Retinal pigment epithelial cell (primary cell): Measurements from ENCODE around the gene PLXNB1.
"Not testable (repeated sequence)": the region's sequence is repeated elsewhere in the genome, so short reads cannot be mapped to it uniquely, and the experiment has no call there.

Experiments used
- DNase-seq: peaks from one replicate; pipeline ENCODE4 v3.0.0-alpha.2; 2010; ENCODE audit warnings: low read depth
- H3K4me3 ChIP-seq: 2 replicates; pipeline ENCODE4 v1.5.1; 2011; ENCODE audit warnings: mild to moderate bottlenecking, low read length, control low read depth, moderate library complexity
- TF ChIP-seq, protein P1 (sequence below): conservative IDR thresholded peaks from 2 replicates; pipeline ENCODE4 v1.5.1; 2011; ENCODE audit warnings: low read depth, low read length, control low read depth, inconsistent platforms

PLXNB1 gene

DNA sequence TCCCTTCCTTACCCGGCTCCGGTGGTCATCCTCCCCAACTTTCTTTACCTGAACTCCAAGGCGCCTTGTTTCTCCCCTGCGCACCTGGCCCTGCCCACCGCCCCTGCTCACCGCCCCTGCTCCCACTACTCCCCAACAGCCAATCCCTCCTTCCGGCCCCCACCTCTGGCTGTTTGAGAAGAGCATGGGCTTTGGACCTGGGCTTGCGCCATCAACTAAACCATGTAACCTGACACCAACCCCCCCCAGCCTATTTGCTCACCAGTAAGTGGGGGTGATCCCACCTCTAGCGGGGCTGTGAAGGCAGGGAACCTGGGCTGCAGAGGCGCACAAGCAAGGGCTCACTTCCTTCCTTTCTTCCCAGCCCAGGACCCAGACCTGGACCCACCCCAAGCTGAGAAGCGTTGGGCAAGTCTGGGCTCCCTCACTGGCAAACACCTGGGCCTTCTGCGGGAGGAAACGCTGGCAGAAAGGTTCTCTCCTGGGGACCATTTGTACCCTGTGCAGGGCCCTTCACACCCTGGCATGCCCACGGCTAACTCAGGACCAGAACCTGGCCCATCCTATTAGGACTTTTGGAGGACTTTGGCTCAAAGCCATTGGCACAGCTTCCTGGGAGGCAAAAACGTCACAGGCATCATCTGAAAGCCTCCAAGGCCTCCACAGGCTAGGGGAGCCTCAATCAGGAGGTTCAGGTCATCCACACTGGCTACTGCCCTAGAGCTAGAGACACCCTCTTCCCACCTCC lies at the start of gene PLXNB1:
Gene PLXNB1 (minus strand): TSS at position 127 of the 748 bp plus-strand sequence. CDS start 5,475 bp downstream, outside the sequence.
- DNase-seq = peak; percentile 81

GRCh38 chr3:48478626-48479555 lies 49.0 kb upstream of the PLXNB1 start:
- no peak overlapping the region for H3K4me3 ChIP-seq
- no peak for DNase-seq
- TF ChIP-seq, protein P1, sequence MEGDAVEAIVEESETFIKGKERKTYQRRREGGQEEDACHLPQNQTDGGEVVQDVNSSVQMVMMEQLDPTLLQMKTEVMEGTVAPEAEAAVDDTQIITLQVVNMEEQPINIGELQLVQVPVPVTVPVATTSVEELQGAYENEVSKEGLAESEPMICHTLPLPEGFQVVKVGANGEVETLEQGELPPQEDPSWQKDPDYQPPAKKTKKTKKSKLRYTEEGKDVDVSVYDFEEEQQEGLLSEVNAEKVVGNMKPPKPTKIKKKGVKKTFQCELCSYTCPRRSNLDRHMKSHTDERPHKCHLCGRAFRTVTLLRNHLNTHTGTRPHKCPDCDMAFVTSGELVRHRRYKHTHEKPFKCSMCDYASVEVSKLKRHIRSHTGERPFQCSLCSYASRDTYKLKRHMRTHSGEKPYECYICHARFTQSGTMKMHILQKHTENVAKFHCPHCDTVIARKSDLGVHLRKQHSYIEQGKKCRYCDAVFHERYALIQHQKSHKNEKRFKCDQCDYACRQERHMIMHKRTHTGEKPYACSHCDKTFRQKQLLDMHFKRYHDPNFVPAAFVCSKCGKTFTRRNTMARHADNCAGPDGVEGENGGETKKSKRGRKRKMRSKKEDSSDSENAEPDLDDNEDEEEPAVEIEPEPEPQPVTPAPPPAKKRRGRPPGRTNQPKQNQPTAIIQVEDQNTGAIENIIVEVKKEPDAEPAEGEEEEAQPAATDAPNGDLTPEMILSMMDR = no peak

More for the DNA sequence above, at the start of gene PLXNB1:
- H3K4me3 ChIP-seq = peak within 1 kb of the TSS; percentile 69
- TF ChIP-seq, protein P1 = no peak

DNA sequence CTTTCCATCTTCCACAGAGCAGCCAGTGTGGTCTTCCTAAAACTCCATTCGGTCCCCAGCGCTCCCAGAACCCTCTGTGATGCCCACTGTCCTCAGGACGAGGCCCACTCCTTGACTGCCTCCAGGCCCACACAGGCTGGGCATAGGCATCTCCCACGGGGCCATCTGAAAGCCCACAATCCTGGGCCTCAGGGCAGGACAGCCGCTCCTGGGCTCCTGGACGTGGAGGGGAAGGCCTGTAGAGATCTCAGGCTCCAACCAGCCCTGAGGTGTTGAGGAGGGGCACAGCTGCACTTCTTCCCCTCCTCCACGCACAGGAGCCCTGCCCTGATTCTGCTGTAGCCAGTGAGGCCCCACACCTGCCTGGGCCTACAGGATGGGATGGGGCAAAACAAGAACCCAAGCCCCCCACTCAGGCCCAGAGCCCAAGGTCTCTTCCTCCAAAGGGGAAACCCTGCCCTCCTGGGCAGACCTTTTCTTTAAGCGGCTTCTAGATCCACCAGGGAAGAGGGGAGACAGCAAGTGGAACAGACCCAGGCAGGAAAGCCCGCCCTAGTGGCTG lies 48.2 kb upstream of the PLXNB1 start:
- TF ChIP-seq, protein P1 = no peak
- no peak overlapping the region for H3K4me3 ChIP-seq
- DNase-seq = no peak

GRCh38 chr3:48476426-48477053 lies 46.7 kb upstream of the PLXNB1 start:
- no peak overlapping the region for H3K4me3 ChIP-seq
- TF ChIP-seq, protein P1 = no peak
- DNase-seq = no peak

DNA sequence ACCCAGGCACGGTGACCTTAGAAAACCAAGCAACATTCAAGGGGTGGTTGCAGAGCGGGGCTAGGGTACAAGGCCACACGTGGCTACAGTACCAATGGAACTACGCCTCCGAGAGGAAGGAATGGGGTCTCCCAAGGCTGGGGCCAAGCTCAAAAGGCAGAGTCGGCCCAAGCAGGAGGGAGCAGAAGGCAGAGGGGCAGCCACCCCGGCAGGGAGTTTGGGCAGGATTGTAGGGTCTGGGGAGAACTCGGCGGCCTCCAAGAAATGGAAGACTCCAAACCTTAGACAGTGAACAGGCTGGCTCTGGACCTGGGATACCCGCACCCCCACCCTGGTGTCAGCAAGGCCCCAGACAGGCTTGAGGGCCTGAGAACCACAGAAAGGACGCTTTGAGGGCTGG lies 45.3 kb upstream of the PLXNB1 start:
- TF ChIP-seq, protein P1 = no peak
- no peak for DNase-seq
- H3K4me3 ChIP-seq = no peak overlapping the region

GRCh38 chr3:48474619-48475018 lies 44.7 kb upstream of the PLXNB1 start:
- H3K4me3 ChIP-seq = no peak overlapping the region
- TF ChIP-seq, protein P1 = no peak
- no peak for DNase-seq

GRCh38 chr3:48474031-48474430 lies 44.1 kb upstream of the PLXNB1 start:
- DNase-seq, H3K4me3 ChIP-seq: not testable (repeated sequence)
